SK-N-MC (cell line): ENCODE results near the gene CASP1.
"Not testable (repeated sequence)": the region's sequence is repeated elsewhere in the genome, so short reads cannot be mapped to it uniquely, and the experiment has no call there.

ENCODE experiments used
- DNase-seq: peaks from one replicate; pipeline ENCODE4 v3.0.0-alpha.2; 2011; ENCODE audit warnings: low read depth, low spot score
- H3K27ac ChIP-seq: fragments of 200-600 bp; sonication (generic); 2 replicates; pipeline ENCODE4 v1.5.1; 2016; ENCODE audit warnings: mixed run types
- H3K36me3 ChIP-seq: fragments of 200-600 bp; sonication (generic); 2 replicates; pipeline ENCODE4 v1.6.1; 2017; ENCODE audit warnings: antibody characterized with exemption, low read length, mixed read lengths; ENCODE audit not compliant: insufficient read depth
- H3K4me3 ChIP-seq: fragments of 200-600 bp; sonication (generic); 2 replicates; pipeline ENCODE4 v1.5.1; 2016
- H3K9ac ChIP-seq: fragments of 200-600 bp; sonication (generic); 2 replicates; pipeline ENCODE4 v1.8.0; 2017; ENCODE audit warnings: mixed run types, mixed read lengths; ENCODE audit not compliant: insufficient read length
- H3K9me3 ChIP-seq: fragments of 200-600 bp; sonication (generic); 2 replicates; pipeline ENCODE4 v1.6.1; 2017; ENCODE audit warnings: low read depth, mild to moderate bottlenecking, antibody characterized with exemption, low read length, moderate library complexity, mixed read lengths
- EZH2 ChIP-seq: fragments of 200-600 bp; sonication (generic); IDR thresholded peaks from one replicate; pipeline ENCODE4 v1.6.1; 2017; ENCODE audit warnings: antibody characterized with exemption
- FOXP2 ChIP-seq: optimal IDR thresholded peaks from 2 replicates; pipeline ENCODE3; 2011; ENCODE audit warnings: mild to moderate bottlenecking, moderate library complexity; ENCODE audit not compliant: insufficient read depth; ENCODE audit errors: extremely low read length, control extremely low read depth
- POLR2AphosphoS5 ChIP-seq: IDR thresholded peaks from 2 replicates; pipeline ENCODE4 v1.6.1; 2012; ENCODE audit warnings: mild to moderate bottlenecking, low read depth, low read length, borderline replicate concordance

Gene CASP1

DNA sequence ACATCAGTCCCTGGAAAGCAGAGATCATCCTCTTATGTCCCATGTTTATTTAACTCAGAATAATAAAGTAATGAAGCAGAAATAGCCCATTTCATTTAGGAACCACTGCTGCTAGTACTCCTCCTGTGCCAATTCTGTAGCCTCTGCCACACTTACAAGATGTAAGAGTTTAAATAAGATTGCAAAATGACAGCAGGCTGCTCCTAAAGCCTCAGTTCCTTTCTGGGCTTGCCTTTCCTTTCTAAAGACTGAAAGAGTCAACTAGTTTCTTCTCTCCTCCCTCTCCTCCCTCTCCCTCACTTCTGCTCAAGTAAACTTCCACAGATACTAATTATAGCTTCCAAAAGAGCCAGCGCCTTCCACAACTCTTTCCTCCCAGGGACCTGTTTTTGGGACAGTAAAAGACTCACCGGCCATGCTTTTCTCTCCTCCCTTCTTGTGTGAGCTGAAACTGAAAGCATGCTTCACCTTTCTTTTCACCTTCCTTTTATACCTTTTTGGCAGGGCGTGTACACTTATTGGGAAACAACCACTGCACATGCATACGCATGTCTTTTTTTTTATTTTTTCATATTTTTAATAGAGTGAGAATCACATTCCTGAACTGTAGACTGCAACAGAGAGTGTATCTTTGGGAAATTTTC is 36.3 kb upstream of the CASP1 start:
- TF ChIP-seq FOXP2 (no peak), POLR2AphosphoS5 (no peak), EZH2 (no peak)
- no peak for DNase-seq
- Histone ChIP-seq H3K27ac (no peak overlapping the region), H3K9me3 (no peaks in the 10 kb centered on the region), H3K36me3 (no peaks in the 10 kb centered on the region), H3K4me3 (no peak overlapping the region), H3K9ac (no peak overlapping the region)

DNA sequence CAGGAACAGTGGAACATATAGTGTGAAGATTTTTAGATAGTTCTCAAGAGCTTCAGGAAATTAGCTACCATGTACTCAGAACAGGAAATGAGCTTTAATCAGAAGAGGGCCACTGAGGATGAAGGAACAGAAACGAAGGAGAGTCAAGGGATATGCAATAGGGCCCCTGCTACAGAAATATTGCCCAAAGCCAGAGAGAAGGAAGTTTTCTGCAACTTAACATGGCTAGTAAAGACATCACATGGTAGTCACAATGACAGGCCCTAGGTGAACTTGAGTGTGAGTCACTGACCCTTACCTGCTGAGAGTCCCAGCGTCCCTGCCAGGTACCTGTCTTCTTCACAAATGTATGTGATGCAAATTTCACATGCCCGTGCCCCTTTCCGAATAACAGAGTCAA is 35.4 kb upstream of the CASP1 start:
- TF ChIP-seq FOXP2, result no peak
- TF ChIP-seq EZH2, result no peak
- TF ChIP-seq POLR2AphosphoS5, result no peak
- no peak overlapping the region for H3K9ac ChIP-seq
- H3K9me3 ChIP-seq, result no peaks in the 10 kb centered on the region
- no peak for DNase-seq
- H3K4me3 ChIP-seq, result no peak overlapping the region
- H3K36me3 ChIP-seq, result no peaks in the 10 kb centered on the region
- no peak overlapping the region for H3K27ac ChIP-seq

DNA sequence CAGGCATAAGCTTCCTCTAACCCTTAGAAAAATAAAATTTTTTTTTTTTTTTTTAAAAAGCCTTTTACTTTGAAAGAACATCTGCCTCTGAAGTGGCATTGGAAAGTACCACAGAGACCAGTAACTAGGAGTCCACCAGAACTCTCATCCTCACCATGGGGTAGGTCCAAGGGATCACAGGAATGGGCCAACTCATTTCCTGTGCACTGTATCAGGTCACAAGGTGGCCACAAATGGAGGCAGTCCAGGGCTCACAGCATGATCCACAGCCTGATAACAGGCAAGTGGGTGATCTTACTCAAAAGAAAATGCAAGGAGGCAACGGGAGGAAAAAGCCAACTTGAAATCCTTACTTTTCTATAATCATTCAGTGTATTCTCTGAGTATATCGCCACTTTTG is 34.8 kb upstream of the CASP1 start:
- H3K27ac ChIP-seq, H3K4me3 ChIP-seq, H3K9ac ChIP-seq, H3K9me3 ChIP-seq, H3K36me3 ChIP-seq, DNase-seq: not testable (repeated sequence)

DNA sequence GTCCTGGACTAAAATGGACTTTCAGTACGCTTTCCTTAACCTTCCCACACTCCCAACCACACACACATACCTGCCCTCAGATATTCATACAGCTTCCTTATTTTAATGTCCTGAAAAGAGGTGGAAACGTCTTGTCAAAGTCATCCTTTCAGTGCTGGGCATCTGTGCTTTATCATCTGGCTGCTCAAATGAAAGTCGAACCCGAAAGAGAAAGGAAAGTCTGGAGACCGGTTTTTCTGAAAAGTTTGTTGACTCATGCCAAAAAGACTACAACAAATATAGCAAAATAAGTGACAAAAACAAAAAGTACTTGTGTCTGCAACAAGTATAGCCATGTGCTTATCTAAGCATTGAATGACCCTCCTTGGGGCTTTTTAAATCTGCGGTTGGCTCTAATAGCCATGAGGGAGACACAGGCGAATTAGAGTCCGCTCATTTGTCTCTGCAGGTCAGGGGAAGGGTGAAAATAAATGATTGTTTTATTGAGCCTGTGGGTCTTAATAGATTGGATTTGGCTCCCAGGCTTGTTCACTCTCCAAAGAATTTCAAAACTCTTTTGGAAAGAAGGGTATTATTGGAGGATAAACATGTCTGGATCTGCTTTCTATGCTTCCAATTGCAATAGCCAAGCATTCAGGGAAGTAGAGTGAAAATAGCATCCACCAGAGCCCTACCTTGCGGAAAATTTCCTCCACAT is 28.4 kb upstream of the CASP1 start:
- DNase-seq, H3K9ac ChIP-seq, H3K4me3 ChIP-seq, H3K36me3 ChIP-seq, H3K27ac ChIP-seq, H3K9me3 ChIP-seq: not testable (repeated sequence)

DNA sequence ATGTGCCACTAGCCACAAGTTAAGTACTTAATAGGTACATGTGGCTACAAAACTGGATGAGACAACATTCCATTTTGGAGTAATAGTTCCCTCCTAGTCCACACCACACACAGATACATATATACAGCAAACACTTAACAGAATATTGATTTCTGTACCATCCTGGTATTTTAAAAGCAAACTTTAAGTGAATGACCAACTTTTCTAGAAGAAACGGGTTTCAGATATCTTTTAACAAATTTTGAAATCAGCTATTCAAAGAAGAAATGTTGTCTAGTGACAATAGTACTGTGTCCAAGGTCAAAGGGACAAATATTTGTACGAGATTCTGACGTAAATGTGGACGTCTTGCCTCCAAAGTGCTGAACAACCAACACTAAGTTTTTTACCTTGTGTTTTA is 22.5 kb upstream of the CASP1 start:
- Histone ChIP-seq H3K27ac (no peak overlapping the region), H3K9me3 (no peaks in the 10 kb centered on the region), H3K9ac (no peak overlapping the region), H3K36me3 (no peaks in the 10 kb centered on the region), H3K4me3 (no peak overlapping the region)
- TF ChIP-seq EZH2 (no peak), FOXP2 (no peak), POLR2AphosphoS5 (no peak)
- DNase-seq, result no peak

DNA sequence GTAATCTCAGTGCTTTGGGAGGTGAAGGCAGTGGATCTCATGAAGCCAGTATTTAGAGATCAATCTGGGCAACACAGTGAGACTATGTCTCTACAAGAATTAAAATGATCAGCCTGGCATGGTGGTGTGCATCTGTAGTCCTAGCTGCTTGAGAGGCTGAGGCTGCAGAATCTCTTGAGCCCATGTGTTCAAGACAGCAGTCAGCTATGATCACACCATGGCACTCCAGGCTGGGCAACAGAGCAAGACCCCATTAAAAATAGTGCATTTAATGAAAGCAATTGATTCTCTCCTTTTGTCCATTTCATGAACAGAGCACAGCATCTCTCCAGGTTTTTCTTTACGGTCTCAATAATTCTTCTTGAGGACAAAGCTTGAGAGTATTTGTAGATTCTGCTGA is 21.5 kb upstream of the CASP1 start:
- TF ChIP-seq POLR2AphosphoS5 (no peak), FOXP2 (no peak), EZH2 (no peak)
- Histone ChIP-seq H3K9me3 (no peaks in the 10 kb centered on the region), H3K4me3 (no peak overlapping the region), H3K9ac (no peak overlapping the region), H3K27ac (no peak overlapping the region), H3K36me3 (no peaks in the 10 kb centered on the region)
- no peak for DNase-seq

DNA sequence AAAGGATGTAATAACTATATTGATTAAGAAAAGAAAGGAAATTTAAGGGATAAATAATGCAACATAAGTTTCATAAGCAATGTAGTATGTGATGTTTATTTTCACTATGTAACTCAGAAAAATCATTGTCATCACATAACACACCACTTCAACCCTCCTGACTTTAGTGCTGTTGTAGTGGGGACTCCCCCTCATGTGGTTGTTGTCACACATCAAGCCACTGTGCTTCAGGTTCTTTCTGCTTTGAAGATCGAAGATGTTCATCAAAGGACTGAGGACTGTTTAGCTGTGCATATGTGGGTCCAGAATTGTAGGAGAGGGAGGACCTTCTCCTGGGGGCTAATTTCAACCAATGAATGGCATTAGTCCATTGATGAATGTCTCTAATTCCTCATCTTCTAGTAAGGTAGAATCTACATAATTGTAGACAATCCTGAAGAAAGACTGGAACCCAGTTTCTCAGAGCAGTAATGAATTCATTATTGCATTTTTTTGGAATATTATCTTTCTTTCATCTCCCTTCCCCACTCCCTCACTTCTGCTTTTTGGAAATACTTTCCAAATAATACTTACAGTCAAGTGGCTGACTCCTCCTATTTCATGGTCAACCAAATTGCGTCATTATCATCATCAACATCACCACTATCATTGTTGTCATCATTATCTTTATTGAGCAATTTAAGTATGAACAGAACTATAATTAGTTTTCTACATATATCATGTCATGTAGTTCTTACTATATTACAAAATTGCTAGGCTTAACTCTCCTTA is 20.0 kb upstream of the CASP1 start:
- H3K9me3 ChIP-seq, result no peaks in the 10 kb centered on the region
- no peaks in the 10 kb centered on the region for H3K36me3 ChIP-seq
- H3K4me3 ChIP-seq, result no peak overlapping the region
- no peak overlapping the region for H3K9ac ChIP-seq
- no peak for DNase-seq
- TF ChIP-seq FOXP2 (no peak), POLR2AphosphoS5 (no peak), EZH2 (no peak)
- H3K27ac ChIP-seq, result no peak overlapping the region

DNA sequence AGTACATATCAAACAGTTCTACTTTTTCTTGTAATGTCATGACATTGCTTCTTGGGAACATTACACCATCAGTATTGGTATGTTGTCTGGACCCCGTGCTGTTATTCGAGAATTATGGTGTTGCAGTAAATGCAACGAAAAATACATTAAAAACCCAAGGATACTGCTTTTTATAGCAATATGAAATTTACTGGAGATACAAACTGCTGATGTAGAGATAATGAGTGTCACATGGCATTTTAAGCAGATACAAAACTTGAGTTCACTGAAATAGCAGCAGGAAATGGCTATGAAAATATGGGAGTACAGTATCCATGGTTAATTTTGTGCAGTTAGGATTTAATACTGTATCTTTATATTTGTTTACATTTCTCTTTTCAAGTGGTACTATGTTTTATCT is 17.5 kb upstream of the CASP1 start:
- H3K4me3 ChIP-seq, result no peak overlapping the region

More for the DNA sequence above, 17.5 kb upstream of the CASP1 start:
- H3K9me3 ChIP-seq, result no peaks in the 10 kb centered on the region
- no peak overlapping the region for H3K27ac ChIP-seq
- TF ChIP-seq EZH2, result no peak
- TF ChIP-seq POLR2AphosphoS5, result no peak
- no peak for TF ChIP-seq FOXP2
- H3K9ac ChIP-seq, result no peak overlapping the region
- no peak for DNase-seq
- no peaks in the 10 kb centered on the region for H3K36me3 ChIP-seq
